HEK293 (cell line): ENCODE results near the gene GRM5.

Experiments
- MYNN ChIP-seq: fragments of 450-650 bp; formaldehyde crosslinking; IDR thresholded peaks from 2 replicates; pipeline ENCODE4 v1.5.1; 2016; ENCODE audit warnings: missing biosample characterization, missing genetic modification characterization, borderline replicate concordance
- ZNF274 ChIP-seq, 2 experiments: fragments of 200-500 bp in 1 of 2; fragments of 450-650 bp in 1 of 2; sonication (Bioruptor generic) in 1 of 2; formaldehyde crosslinking in 1 of 2; IDR thresholded peaks; 2 replicates each; pipeline versions ENCODE4 v1.5.1 to v1.6.1; 2014 to 2016; ENCODE audit warnings: borderline replicate concordance in 1 of 2, inconsistent platforms in 1 of 2, low read length in 1 of 2, missing biosample characterization in 1 of 2, missing genetic modification characterization in 1 of 2
- ZNF707 ChIP-seq: fragments of 450-650 bp; formaldehyde crosslinking; IDR thresholded peaks from 2 replicates; pipeline ENCODE4 v1.5.1; 2016; ENCODE audit warnings: missing biosample characterization, missing genetic modification characterization
- ZNF776 ChIP-seq: fragments of 450-650 bp; formaldehyde crosslinking; IDR thresholded peaks from 2 replicates; pipeline ENCODE4 v1.5.0; 2017; ENCODE audit warnings: missing biosample characterization, missing genetic modification characterization, borderline replicate concordance
- TF ChIP-seq, protein P1 (sequence below): fragments of 450-650 bp; formaldehyde crosslinking; IDR thresholded peaks from 2 replicates; pipeline ENCODE4 v1.5.1; 2016; ENCODE audit warnings: missing biosample characterization, missing genetic modification characterization

- TF ChIP-seq, protein P1, sequence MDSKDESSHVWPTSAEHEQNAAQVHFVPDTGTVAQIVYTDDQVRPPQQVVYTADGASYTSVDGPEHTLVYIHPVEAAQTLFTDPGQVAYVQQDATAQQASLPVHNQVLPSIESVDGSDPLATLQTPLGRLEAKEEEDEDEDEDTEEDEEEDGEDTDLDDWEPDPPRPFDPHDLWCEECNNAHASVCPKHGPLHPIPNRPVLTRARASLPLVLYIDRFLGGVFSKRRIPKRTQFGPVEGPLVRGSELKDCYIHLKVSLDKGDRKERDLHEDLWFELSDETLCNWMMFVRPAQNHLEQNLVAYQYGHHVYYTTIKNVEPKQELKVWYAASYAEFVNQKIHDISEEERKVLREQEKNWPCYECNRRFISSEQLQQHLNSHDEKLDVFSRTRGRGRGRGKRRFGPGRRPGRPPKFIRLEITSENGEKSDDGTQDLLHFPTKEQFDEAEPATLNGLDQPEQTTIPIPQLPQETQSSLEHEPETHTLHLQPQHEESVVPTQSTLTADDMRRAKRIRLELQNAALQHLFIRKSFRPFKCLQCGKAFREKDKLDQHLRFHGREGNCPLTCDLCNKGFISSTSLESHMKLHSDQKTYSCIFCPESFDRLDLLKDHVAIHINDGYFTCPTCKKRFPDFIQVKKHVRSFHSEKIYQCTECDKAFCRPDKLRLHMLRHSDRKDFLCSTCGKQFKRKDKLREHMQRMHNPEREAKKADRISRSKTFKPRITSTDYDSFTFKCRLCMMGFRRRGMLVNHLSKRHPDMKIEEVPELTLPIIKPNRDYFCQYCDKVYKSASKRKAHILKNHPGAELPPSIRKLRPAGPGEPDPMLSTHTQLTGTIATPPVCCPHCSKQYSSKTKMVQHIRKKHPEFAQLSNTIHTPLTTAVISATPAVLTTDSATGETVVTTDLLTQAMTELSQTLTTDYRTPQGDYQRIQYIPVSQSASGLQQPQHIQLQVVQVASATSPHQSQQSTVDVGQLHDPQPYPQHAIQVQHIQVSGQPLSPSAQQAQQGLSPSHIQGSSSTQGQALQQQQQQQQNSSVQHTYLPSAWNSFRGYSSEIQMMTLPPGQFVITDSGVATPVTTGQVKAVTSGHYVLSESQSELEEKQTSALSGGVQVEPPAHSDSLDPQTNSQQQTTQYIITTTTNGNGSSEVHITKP (tag by site-specific recombination): no peak
- TF ChIP-seq MYNN (no peak), ZNF707 (tag by site-specific recombination) (no peak), ZNF776 (tag by site-specific recombination) (no peak), ZNF274 (IDR thresholded peaks at IDR 0.05; ENCODE audit: low read length) (no peak), ZNF274 (tag by site-specific recombination; IDR thresholded peaks at IDR 0.05; ENCODE audit: borderline replicate concordance) (no peak)
These were observed 446.7 kb downstream of the GRM5 start for GRCh38 chr11:88619071-88619425.
